Muscle of arm (tissue), 14 donors: ENCODE data around the gene CDKN1A. TPM values are rescaled to one million over a fixed set of nuclear protein-coding genes. Genes with fewer than 3 reads are reported as not detected.

Experiments used
- DNase-seq: peaks from one replicate; pipeline ENCODE4 v3.0.0-alpha.2; 2013
- long read RNA-seq, 11 donors: transcript quantifications; one replicate each; lab custom pipeline, GENCODE V29; 2026
- polyA plus RNA-seq, 12 donors: library from polyadenylated mRNA; unstranded; fragments of 120-200 nt; gene quantifications; one replicate each; pipeline ENCODE4 v1.2.1, GENCODE V29; 2013; ENCODE audit not compliant: insufficient read length in 12 of 12

Gene CDKN1A
- 100 to 1,000 TPM in 10 of 12 donors, 10 to 100 TPM in 1, not detected in 1; 53.0 to 143 (median 128) TPM for polyA plus RNA-seq
- long read RNA-seq, donor 1, transcript CDKN1A-201 (3 exons, 2,180 nt): major isoform, 60 of 305 reads
- long read RNA-seq, donor 1, partial matches to known transcripts: 243 of 305 reads
- long read RNA-seq, donor 1, other reads (novel, unspliced or antisense): 0 of 305 reads
- long read RNA-seq, donor 2, transcript CDKN1A-201 (3 exons, 2,180 nt): major isoform, 102 of 261 reads
- long read RNA-seq, donor 2, partial matches to known transcripts: 158 of 261 reads
- long read RNA-seq, donor 2, other reads (novel, unspliced or antisense): 0 of 261 reads
- long read RNA-seq, donor 3, transcript CDKN1A-201 (3 exons, 2,180 nt): major isoform, 38 of 44 reads
- long read RNA-seq, donor 3, partial matches to known transcripts: 5 of 44 reads
- long read RNA-seq, donor 3, other reads (novel, unspliced or antisense): 0 of 44 reads
- long read RNA-seq, donor 4, transcript CDKN1A-201 (3 exons, 2,180 nt): major isoform, 21 of 23 reads
- long read RNA-seq, donor 4, partial matches to known transcripts: 0 of 23 reads
- long read RNA-seq, donor 4, other reads (novel, unspliced or antisense): 0 of 23 reads
- long read RNA-seq, donor 5, transcript CDKN1A-201 (3 exons, 2,180 nt): major isoform, 151 of 170 reads
- long read RNA-seq, donor 5, partial matches to known transcripts: 15 of 170 reads
- long read RNA-seq, donor 5, other reads (novel, unspliced or antisense): 0 of 170 reads
- long read RNA-seq, donor 6, transcript CDKN1A-201 (3 exons, 2,180 nt): major isoform, 43 of 57 reads
- long read RNA-seq, donor 6, partial matches to known transcripts: 14 of 57 reads
- long read RNA-seq, donor 6, other reads (novel, unspliced or antisense): 0 of 57 reads
- long read RNA-seq, donor 7, transcript CDKN1A-201 (3 exons, 2,180 nt): major isoform, 51 of 53 reads
- long read RNA-seq, donor 7, partial matches to known transcripts: 0 of 53 reads
- long read RNA-seq, donor 7, other reads (novel, unspliced or antisense): 0 of 53 reads
- long read RNA-seq, donor 8, transcript CDKN1A-201 (3 exons, 2,180 nt): major isoform, 89 of 106 reads
- long read RNA-seq, donor 8, partial matches to known transcripts: 16 of 106 reads
- long read RNA-seq, donor 8, other reads (novel, unspliced or antisense): 0 of 106 reads
- long read RNA-seq, donor 9, transcript CDKN1A-201 (3 exons, 2,180 nt): major isoform, 30 of 37 reads
- long read RNA-seq, donor 9, partial matches to known transcripts: 6 of 37 reads
- long read RNA-seq, donor 9, other reads (novel, unspliced or antisense): 0 of 37 reads
- long read RNA-seq, donor 10, transcript CDKN1A-201 (3 exons, 2,180 nt): major isoform, 78 of 249 reads
- long read RNA-seq, donor 10, partial matches to known transcripts: 169 of 249 reads
- long read RNA-seq, donor 10, other reads (novel, unspliced or antisense): 0 of 249 reads
- long read RNA-seq, donor 11, transcript CDKN1A-201 (3 exons, 2,180 nt): major isoform, 89 of 285 reads
- long read RNA-seq, donor 11, partial matches to known transcripts: 194 of 285 reads
- long read RNA-seq, donor 11, other reads (novel, unspliced or antisense): 0 of 285 reads

DNA sequence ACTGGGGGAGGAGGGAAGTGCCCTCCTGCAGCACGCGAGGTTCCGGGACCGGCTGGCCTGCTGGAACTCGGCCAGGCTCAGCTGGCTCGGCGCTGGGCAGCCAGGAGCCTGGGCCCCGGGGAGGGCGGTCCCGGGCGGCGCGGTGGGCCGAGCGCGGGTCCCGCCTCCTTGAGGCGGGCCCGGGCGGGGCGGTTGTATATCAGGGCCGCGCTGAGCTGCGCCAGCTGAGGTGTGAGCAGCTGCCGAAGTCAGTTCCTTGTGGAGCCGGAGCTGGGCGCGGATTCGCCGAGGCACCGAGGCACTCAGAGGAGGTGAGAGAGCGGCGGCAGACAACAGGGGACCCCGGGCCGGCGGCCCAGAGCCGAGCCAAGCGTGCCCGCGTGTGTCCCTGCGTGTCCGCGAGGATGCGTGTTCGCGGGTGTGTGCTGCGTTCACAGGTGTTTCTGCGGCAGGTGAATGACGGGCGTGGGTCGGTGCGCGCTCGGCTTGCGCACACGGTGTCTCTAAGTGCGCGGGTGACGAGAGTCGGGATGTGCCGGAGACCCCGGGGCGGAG lies at the start of gene CDKN1A:
CDKN1A (plus strand) TSS at position 227 of the 555 bp plus-strand sequence. CDS start 5,388 bp downstream, outside the sequence.
- peak; percentile 80 for DNase-seq

DNA sequence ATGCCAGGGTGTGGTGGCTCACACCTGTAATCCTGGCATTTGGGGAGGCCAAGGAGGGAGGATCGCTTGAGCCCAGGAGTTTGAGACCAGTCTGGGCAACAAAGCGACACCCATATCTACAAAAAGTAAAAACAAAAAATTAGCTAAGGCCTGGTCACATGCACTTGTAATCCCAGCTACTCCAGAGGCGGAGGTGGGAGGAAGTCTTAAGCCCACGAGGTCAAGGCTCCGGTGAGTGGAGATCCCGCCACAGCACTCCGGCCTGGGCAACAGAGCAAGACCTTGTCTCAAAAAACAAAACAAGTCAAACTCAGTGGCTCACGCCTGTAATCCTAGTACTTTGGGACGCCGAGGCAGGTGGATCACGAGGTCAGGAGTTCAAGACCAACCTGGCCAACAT lies 48.7 kb upstream of the CDKN1A start:
- no peak for DNase-seq

- no peak for DNase-seq
Observed at GRCh38 chr6:36631326-36632011, 47.0 kb upstream of the CDKN1A start.

- DNase-seq: no peak
Observed at GRCh38 chr6:36633370-36633769, 45.1 kb upstream of the CDKN1A start.

GRCh38 chr6:36633915-36634314 lies 44.6 kb upstream of the CDKN1A start:
- no peak for DNase-seq

DNA sequence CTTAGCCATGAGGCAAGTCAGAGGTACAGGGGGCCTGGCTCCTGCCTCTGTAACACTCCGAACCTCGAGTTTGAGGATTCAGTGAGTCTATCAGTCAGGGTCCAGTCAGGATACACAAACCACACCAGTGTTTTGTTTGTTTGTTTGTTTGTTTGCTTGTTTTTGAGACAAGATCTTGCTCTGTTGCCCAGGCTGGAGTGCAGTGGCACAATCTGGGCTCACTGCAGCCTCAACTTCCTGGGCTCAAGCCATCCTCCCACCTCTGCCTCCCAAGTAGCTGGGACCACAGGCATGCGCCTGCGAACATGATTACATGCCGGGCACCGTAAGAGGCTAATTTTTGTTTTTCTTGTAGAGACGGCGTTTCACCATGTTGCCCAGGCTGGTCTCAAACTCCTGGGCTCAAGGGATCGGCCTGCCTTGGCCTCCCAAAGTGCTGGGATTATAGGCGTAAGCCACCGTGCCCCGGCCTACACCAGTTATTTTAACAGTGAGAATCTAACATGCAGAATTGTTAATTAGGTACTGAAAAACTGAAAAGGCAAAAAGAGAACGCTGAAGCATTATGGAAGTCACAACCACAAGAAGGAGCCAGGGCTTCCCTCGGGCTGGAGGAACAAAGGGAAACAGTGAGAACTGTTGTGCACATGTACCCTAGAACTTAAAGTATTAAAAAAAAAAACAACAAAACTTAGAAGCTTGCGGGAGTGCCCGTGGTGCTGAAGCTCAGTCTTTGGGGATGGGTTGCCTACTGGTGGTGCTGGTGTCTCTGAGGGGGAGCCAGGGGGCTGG lies 44.0 kb upstream of the CDKN1A start:
- DNase-seq: no peak

DNA sequence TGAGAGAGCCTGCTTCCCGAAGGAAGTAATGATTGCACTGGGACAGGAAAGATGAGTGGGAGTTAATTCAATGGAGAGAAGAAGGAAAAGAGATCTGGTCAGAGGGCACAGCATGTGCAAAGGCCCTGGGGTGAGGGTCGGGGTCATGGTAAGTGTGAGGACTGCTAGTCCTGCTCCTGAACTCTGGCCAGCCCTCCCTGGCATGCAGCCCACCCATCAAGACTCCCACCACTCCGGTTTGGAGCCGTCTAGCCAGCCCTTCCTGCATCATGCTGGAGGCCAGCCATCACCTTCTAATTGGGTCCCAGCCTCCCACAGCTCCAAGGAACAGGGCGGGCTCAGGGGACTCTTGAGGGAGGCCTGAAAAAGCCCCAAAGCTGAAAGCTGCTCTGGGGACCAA lies 42.2 kb upstream of the CDKN1A start:
- no peak for DNase-seq

DNA sequence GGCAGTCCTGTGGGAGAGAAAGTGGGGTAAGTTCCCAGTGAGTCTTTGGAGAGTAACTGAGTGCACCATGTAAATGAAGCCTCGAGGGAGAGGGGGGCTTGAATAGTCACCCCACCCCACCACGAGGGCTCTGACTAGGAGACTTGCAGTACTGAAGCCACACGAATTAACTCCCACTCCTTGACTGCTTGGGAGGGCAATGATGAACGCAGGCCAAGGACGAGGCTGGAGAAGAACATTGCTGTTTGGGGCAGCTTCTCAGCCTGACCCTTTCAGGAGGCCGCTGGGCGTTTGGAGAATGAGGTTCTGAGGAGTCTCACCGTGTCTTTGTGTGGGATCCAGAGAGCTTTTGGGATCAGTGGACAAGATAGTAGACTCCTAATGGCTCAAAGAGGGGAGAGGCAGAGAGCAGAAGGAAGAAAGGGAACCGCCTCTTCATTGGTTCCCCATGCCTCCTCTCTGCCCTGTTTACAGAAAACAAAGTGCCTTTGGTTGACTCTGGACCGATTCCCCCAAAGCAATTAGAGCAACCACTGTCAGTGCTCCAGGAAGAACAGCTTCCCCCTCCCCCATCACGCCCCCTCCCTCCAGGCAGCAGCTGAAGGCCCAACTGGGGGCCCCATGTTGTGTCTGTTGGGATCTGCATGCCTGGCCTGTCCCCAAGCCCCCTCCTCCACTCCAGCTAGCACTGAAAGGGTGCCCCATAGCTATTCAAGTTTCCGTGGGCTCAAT lies 41.7 kb upstream of the CDKN1A start:
- DNase-seq: no peak

DNA sequence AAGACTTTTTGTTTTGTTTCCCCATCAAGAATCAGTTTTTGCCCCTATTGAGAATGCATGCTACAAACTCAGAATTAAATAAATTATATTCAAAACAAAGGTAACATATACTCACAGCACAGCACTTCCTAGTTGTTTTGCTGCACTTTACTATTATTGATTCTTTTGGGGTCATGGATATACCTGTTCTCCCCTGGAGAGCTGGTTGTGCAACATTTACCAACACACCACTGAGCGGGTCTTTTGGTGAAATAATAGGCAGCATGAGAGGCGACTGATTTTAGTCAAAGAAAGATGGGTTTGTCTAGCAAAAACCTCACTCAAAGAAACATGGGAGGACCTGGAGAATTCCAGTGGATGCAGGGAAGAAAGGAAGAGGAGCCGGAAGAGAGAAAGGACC lies 39.9 kb upstream of the CDKN1A start:
- no peak for DNase-seq

GRCh38 chr6:36639171-36639808 lies 39.2 kb upstream of the CDKN1A start:
- DNase-seq: no peak

DNA sequence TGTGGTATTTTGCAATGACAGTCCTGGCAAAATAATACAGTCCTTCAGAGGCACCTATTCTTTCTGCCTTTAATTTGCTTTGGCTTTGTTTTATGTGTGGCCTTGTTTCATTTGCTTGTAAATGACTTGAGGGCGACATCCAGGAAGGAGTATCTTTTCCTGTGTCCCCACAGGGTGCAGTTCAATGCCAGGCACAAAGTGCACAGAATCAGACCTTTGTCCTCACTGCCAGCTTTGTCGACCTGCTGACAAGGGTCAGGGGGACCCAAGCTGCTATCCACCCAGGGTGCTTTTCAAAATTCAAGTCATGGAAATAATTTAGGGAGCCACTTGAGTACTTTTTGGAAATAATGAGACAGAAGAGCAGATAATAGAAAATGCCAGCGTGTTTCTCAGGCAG lies 37.0 kb upstream of the CDKN1A start:
- DNase-seq: no peak

DNA sequence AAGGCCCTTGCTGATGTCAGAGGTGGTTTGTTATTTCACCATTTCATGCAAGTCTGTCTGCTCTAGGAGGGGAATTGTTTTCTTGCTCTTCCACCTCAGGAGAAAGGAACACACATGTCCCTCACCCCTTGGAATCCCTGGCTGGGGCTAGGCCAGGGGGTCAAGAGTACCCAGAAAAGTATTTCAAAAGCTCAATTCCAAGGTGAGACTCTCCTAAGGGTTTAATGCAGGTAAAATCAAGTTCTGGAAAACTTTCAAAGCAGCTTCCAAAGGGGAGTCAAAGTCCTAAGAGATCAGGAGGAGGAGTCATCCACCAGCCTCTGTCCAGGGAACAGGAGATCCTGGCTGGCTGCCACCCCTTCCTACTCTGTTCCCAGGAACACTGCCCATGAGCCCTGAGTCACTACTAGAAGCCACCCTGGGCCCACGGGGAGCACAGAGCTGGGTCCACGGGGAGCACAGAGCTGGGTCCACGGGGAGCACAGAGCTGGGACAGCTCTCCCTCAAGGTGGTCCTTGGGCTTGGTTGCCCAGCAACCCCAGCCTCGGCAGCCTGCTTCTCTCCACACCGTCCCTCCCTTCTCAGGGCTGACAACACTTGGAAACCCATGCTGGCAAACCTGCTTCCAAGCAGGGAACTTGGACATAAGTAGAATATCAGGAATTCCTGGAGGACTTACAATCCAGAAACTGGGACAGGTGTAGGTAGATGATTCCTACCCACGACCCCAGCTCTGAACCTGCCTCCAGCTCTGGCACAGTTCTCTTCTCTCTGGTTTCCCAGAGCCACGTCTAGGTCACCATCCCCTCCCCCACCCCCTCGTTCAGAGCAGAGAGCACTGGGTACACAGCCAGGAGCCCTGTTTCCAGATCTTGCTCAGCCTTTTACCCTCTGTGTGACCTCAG lies 35.3 kb upstream of the CDKN1A start:
- no peak for DNase-seq

- DNase-seq: no peak
Observed at GRCh38 chr6:36643977-36644376, 34.5 kb upstream of the CDKN1A start.

- DNase-seq: no peak
Observed at GRCh38 chr6:36649086-36649485, 29.4 kb upstream of the CDKN1A start.

GRCh38 chr6:36649701-36650484 lies 28.6 kb upstream of the CDKN1A start:
- DNase-seq: no peak

DNA sequence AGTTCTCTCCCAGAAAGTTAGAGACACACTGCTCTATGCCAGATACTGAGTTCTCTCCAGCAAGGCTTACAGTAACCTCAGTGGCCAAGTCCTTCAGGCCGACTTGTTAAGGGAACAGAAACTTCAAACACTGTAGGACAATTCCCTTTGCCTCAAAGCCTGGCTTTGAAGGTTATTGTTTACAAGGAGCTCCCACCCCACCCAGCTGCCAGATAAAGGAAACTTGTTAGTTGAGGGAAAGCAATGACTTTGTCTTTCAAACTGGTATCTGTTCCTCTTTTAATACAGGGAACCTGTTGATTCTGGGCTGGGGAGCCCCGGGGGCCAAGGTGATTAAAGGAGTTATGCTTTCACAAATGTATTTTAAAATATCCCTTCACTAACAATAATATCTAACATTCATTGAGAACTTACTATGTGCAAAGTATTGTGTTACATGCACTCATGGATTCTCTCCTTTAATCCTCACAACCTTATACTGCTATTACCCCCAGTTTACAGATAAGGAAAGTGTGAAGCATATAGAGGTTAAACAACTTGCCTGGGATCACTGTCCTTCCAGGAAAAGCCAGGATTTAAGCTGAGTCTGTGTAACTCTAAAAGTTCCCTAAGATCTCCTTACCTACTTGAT lies 27.6 kb upstream of the CDKN1A start:
- DNase-seq: no peak
